Putamen (tissue), 1 donor: ENCODE data around the gene CGRRF1.

Source experiments
- DNase-seq: peaks from one replicate; pipeline ENCODE4 v3.0.0-alpha.2; 2016; ENCODE audit warnings: low spot score

CGRRF1 gene

GRCh38 chr14:54509546-54510501 lies at the start of gene CGRRF1:
Gene CGRRF1, plus strand, starts transcription at chr14:54509906. Its CDS starts 54 bp downstream, at chr14:54509960.
- peak; percentile 98 for DNase-seq

- DNase-seq: no peak
These were observed 47.7 kb upstream of the CGRRF1 start for GRCh38 chr14:54462048-54462447.

- DNase-seq: no peak
These were observed 44.1 kb upstream of the CGRRF1 start for GRCh38 chr14:54465654-54466053.

GRCh38 chr14:54467280-54467679 lies 42.4 kb upstream of the CGRRF1 start:
- DNase-seq: no peak

GRCh38 chr14:54470701-54471100 lies 39.0 kb upstream of the CGRRF1 start:
- no peak for DNase-seq

GRCh38 chr14:54471641-54472040 lies 38.1 kb upstream of the CGRRF1 start:
- DNase-seq: no peak

GRCh38 chr14:54472315-54472714 lies 37.4 kb upstream of the CGRRF1 start:
- no peak for DNase-seq

- no peak for DNase-seq
These were observed 35.4 kb upstream of the CGRRF1 start for GRCh38 chr14:54474232-54474793.

- no peak for DNase-seq
These were observed 34.4 kb upstream of the CGRRF1 start for GRCh38 chr14:54475187-54475899.

GRCh38 chr14:54475911-54476310 lies 33.8 kb upstream of the CGRRF1 start:
- DNase-seq: no peak

- DNase-seq: no peak
These were observed 31.0 kb upstream of the CGRRF1 start for GRCh38 chr14:54478636-54479215.

GRCh38 chr14:54480830-54481562 lies 28.7 kb upstream of the CGRRF1 start:
- DNase-seq: no peak

GRCh38 chr14:54481695-54482094 lies 28.0 kb upstream of the CGRRF1 start:
- DNase-seq: no peak

GRCh38 chr14:54483073-54483745 lies 26.5 kb upstream of the CGRRF1 start:
- DNase-seq: no peak

GRCh38 chr14:54483846-54484245 lies 25.9 kb upstream of the CGRRF1 start:
- DNase-seq: no peak

GRCh38 chr14:54486685-54487084 lies 23.0 kb upstream of the CGRRF1 start:
- no peak for DNase-seq

- no peak for DNase-seq
These were observed 21.9 kb upstream of the CGRRF1 start for GRCh38 chr14:54487771-54488170.

- DNase-seq: no peak
These were observed 21.4 kb upstream of the CGRRF1 start for GRCh38 chr14:54488318-54488645.

GRCh38 chr14:54488646-54489317 lies 20.9 kb upstream of the CGRRF1 start, which contains the start of gene GMFB:
Gene GMFB, minus strand, starts transcription at chr14:54488980. Its CDS starts 53 bp downstream, at chr14:54488927.
- DNase-seq: peak; percentile 90

- no peak for DNase-seq
These were observed 20.4 kb upstream of the CGRRF1 start for GRCh38 chr14:54489318-54489683.
